Fibroblast of lung (primary cell): ENCODE results near the gene KRTAP19-5. TPM values are rescaled to one million over a fixed set of nuclear protein-coding genes. Genes with fewer than 3 reads are reported as not detected.

Experiments
- DNase-seq, 2 donors: peaks; one replicate each; pipeline versions ENCODE4 v3.0.0 to v3.0.0-alpha.2; 2010; ENCODE audit warnings: low read depth in 2 of 2
- H2AFZ ChIP-seq: 2 replicates; pipeline ENCODE4 v1.5.1; 2012; ENCODE audit warnings: low read length, control low read depth, inconsistent platforms
- H3K27ac ChIP-seq: 2 replicates; pipeline ENCODE4 v1.5.1; 2011; ENCODE audit warnings: low read length, control low read depth; ENCODE audit not compliant: insufficient read depth
- H3K27me3 ChIP-seq: 2 replicates; pipeline ENCODE4 v1.5.1; 2011; ENCODE audit warnings: mild to moderate bottlenecking, low read length; ENCODE audit not compliant: control insufficient read depth, insufficient read depth
- H3K36me3 ChIP-seq: 2 replicates; pipeline ENCODE4 v1.5.1; 2011; ENCODE audit warnings: low read length; ENCODE audit not compliant: control insufficient read depth, insufficient read depth
- H3K4me1 ChIP-seq: 2 replicates; pipeline ENCODE4 v1.5.1; 2011; ENCODE audit warnings: low read length; ENCODE audit not compliant: control insufficient read depth, insufficient read depth; ENCODE audit errors: extremely low read depth
- H3K4me2 ChIP-seq: 2 replicates; pipeline ENCODE4 v1.5.1; 2011; ENCODE audit warnings: low read length, control low read depth; ENCODE audit not compliant: insufficient read depth; ENCODE audit errors: extremely low read depth
- H3K4me3 ChIP-seq, 4 experiments: fragments of 200-600 bp in 1 of 4; sonication (generic) in 1 of 4; replicated peaks in 1 of 4; 2 replicates each; pipeline ENCODE4 v1.5.1; 2011 to 2016; ENCODE audit warnings: low read length in 4 of 4, low read depth in 3 of 4, mild to moderate bottlenecking in 3 of 4, control low read depth in 2 of 4, inconsistent platforms in 1 of 4, mixed read lengths in 1 of 4; ENCODE audit not compliant: insufficient read depth in 1 of 4; ENCODE audit errors: control extremely low read depth in 1 of 4
- H3K79me2 ChIP-seq: 2 replicates; pipeline ENCODE4 v1.5.1; 2012; ENCODE audit warnings: mild to moderate bottlenecking, low read length, inconsistent platforms; ENCODE audit not compliant: control insufficient read depth, insufficient read depth
- H3K9ac ChIP-seq: 2 replicates; pipeline ENCODE4 v1.5.1; 2011; ENCODE audit warnings: mild to moderate bottlenecking, low read length, control low read depth; ENCODE audit not compliant: insufficient read depth
- H3K9me3 ChIP-seq: 2 replicates; pipeline ENCODE4 v1.5.1; 2012; ENCODE audit warnings: low read depth, low read length; ENCODE audit not compliant: control insufficient read depth, insufficient read depth
- H4K20me1 ChIP-seq: 2 replicates; pipeline ENCODE4 v1.5.1; 2011; ENCODE audit warnings: low read length; ENCODE audit not compliant: control insufficient read depth, insufficient read depth; ENCODE audit errors: extremely low read depth
- EZH2 ChIP-seq: IDR thresholded peaks from 2 replicates; pipeline ENCODE4 v1.5.1; 2012; ENCODE audit warnings: low read length, control low read depth, mild to moderate bottlenecking; ENCODE audit errors: missing control alignments
- polyA plus RNA-seq, 2 donors: library from polyadenylated mRNA; depleted of rRNA in 1 of 2; stranded (reverse) in 1 of 2; unstranded in 1 of 2; fragments of >200 nt; gene quantifications; 2 replicates each; pipeline ENCODE4 v1.2.1, GENCODE V29; 2011 to 2012; ENCODE audit warnings: missing spikeins in 1 of 2
- total RNA-seq: library from RNA; depleted of rRNA; stranded (reverse); fragments of >200 nt; gene quantifications from 2 replicates; pipeline ENCODE4 v1.2.1, GENCODE V29; 2014
- TF ChIP-seq, protein P1 (sequence below), 2 donors: IDR thresholded peaks in 1 of 2; conservative IDR thresholded peaks in 1 of 2; 1 replicate in 1 of 2; 2 replicates in 1 of 2; pipeline ENCODE4 v1.5.1; 2011 to 2012; ENCODE audit warnings: low read length in 2 of 2, control low read depth in 1 of 2, inconsistent platforms in 1 of 2, low read depth in 1 of 2, mild to moderate bottlenecking in 1 of 2

The KRTAP19-5 gene
- total and polyA plus RNA-seq, 2 donors (not counting 1 experiment from before 2014, with no cell fraction given) = not detected

GRCh38 chr21:30478004-30478403 is 23.9 kb downstream of the KRTAP19-5 start:
- H3K79me2 ChIP-seq = no peaks in the 10 kb centered on the region
- H4K20me1 ChIP-seq = no peaks in the 10 kb centered on the region
- no peak for DNase-seq
- no peak for TF ChIP-seq EZH2
- TF ChIP-seq, protein P1, sequence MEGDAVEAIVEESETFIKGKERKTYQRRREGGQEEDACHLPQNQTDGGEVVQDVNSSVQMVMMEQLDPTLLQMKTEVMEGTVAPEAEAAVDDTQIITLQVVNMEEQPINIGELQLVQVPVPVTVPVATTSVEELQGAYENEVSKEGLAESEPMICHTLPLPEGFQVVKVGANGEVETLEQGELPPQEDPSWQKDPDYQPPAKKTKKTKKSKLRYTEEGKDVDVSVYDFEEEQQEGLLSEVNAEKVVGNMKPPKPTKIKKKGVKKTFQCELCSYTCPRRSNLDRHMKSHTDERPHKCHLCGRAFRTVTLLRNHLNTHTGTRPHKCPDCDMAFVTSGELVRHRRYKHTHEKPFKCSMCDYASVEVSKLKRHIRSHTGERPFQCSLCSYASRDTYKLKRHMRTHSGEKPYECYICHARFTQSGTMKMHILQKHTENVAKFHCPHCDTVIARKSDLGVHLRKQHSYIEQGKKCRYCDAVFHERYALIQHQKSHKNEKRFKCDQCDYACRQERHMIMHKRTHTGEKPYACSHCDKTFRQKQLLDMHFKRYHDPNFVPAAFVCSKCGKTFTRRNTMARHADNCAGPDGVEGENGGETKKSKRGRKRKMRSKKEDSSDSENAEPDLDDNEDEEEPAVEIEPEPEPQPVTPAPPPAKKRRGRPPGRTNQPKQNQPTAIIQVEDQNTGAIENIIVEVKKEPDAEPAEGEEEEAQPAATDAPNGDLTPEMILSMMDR (conservative IDR thresholded peaks at IDR 0.05 in 1 of 2, IDR thresholded peaks at IDR 0.05 in 1 of 2; ENCODE audit: low read depth in 1 of 2, low read length in 2 of 2) = no peak
- H3K27ac ChIP-seq = no peak overlapping the region
- no peak overlapping the region for H3K9ac ChIP-seq
- H3K4me3 ChIP-seq = no peak overlapping the region
- no peak overlapping the region for H2AFZ ChIP-seq
- H3K36me3 ChIP-seq = no peaks in the 10 kb centered on the region
- no peaks in the 10 kb centered on the region for H3K9me3 ChIP-seq
- H3K4me2 ChIP-seq = no peak overlapping the region
- H3K27me3 ChIP-seq = no peaks in the 10 kb centered on the region
- no peaks in the 10 kb centered on the region for H3K4me1 ChIP-seq

GRCh38 chr21:30468900-30469714 is 32.8 kb downstream of the KRTAP19-5 start:
- Histone ChIP-seq H3K4me1 (no peaks in the 10 kb centered on the region), H3K9ac (no peak overlapping the region), H3K4me2 (no peak overlapping the region), H3K27ac (no peak overlapping the region), H3K9me3 (no peaks in the 10 kb centered on the region), H3K4me3 (no peak overlapping the region), H3K79me2 (no peaks in the 10 kb centered on the region), H3K27me3 (no peaks in the 10 kb centered on the region), H3K36me3 (no peaks in the 10 kb centered on the region), H4K20me1 (no peaks in the 10 kb centered on the region), H2AFZ (no peak overlapping the region)
- TF ChIP-seq, protein P1 (conservative IDR thresholded peaks at IDR 0.05 in 1 of 2, IDR thresholded peaks at IDR 0.05 in 1 of 2; ENCODE audit: low read depth in 1 of 2, low read length in 2 of 2) = no peak
- no peak for TF ChIP-seq EZH2
- no peak for DNase-seq

- H3K36me3 ChIP-seq = no peaks in the 10 kb centered on the region
- H4K20me1 ChIP-seq = no peaks in the 10 kb centered on the region
- no peak overlapping the region for H2AFZ ChIP-seq
- no peak overlapping the region for H3K4me2 ChIP-seq
- no peaks in the 10 kb centered on the region for H3K4me1 ChIP-seq
- no peak overlapping the region for H3K27ac ChIP-seq
- H3K9me3 ChIP-seq = no peaks in the 10 kb centered on the region
- H3K27me3 ChIP-seq = no peaks in the 10 kb centered on the region
- no peak overlapping the region for H3K9ac ChIP-seq
- no peak overlapping the region for H3K4me3 ChIP-seq
- no peaks in the 10 kb centered on the region for H3K79me2 ChIP-seq
- no peak for DNase-seq
- TF ChIP-seq EZH2 = no peak
- TF ChIP-seq, protein P1 (conservative IDR thresholded peaks at IDR 0.05 in 1 of 2, IDR thresholded peaks at IDR 0.05 in 1 of 2; ENCODE audit: low read depth in 1 of 2, low read length in 2 of 2) = no peak
These were observed 38.2 kb downstream of the KRTAP19-5 start for GRCh38 chr21:30463713-30464112.

Other genes with a start within 250 kb of the KRTAP19-5 start
- not detected in 2 replicates for gene KRTAP24-1, start 219.2 kb downstream of the KRTAP19-5 start, total RNA-seq
- not detected in 2 replicates for gene KRTAP24-1, start 219.2 kb downstream of the KRTAP19-5 start, polyA plus RNA-seq
- not detected in 2 replicates for gene KRTAP25-1, start 212.6 kb downstream of the KRTAP19-5 start, total RNA-seq
- not detected in 2 replicates for gene KRTAP25-1, start 212.6 kb downstream of the KRTAP19-5 start, polyA plus RNA-seq
- not detected in 2 replicates for gene KRTAP26-1, start 181.8 kb downstream of the KRTAP19-5 start, total RNA-seq
- gene KRTAP26-1, start 181.8 kb downstream of the KRTAP19-5 start, polyA plus RNA-seq = not detected in 2 replicates
- gene KRTAP27-1, start 164.4 kb downstream of the KRTAP19-5 start, total RNA-seq = not detected in 2 replicates
- gene KRTAP27-1, start 164.4 kb downstream of the KRTAP19-5 start, polyA plus RNA-seq = not detected in 2 replicates
- not detected in 2 replicates for gene KRTAP23-1, start 153.5 kb downstream of the KRTAP19-5 start, total RNA-seq
- gene KRTAP23-1, start 153.5 kb downstream of the KRTAP19-5 start, polyA plus RNA-seq = not detected in 2 replicates
- gene KRTAP13-2, start 129.9 kb downstream of the KRTAP19-5 start, total RNA-seq = not detected in 2 replicates
- not detected in 2 replicates for gene KRTAP13-2, start 129.9 kb downstream of the KRTAP19-5 start, polyA plus RNA-seq
- gene KRTAP13-1, start 106.1 kb downstream of the KRTAP19-5 start, total RNA-seq = not detected in 2 replicates
- not detected in 2 replicates for gene KRTAP13-1, start 106.1 kb downstream of the KRTAP19-5 start, polyA plus RNA-seq
- not detected in 2 replicates for gene KRTAP13-3, start 76.2 kb downstream of the KRTAP19-5 start, total RNA-seq
- not detected in 2 replicates for gene KRTAP13-3, start 76.2 kb downstream of the KRTAP19-5 start, polyA plus RNA-seq
- gene KRTAP13-4, start 71.9 kb downstream of the KRTAP19-5 start, total RNA-seq = not detected in 2 replicates
- gene KRTAP13-4, start 71.9 kb downstream of the KRTAP19-5 start, polyA plus RNA-seq = not detected in 2 replicates
- gene KRTAP15-1, start 61.9 kb downstream of the KRTAP19-5 start, total RNA-seq = not detected in 2 replicates
- gene KRTAP15-1, start 61.9 kb downstream of the KRTAP19-5 start, polyA plus RNA-seq = not detected in 2 replicates
- not detected in 2 replicates for gene KRTAP19-1, start 21.8 kb downstream of the KRTAP19-5 start, total RNA-seq
- not detected in 2 replicates for gene KRTAP19-1, start 21.8 kb downstream of the KRTAP19-5 start, polyA plus RNA-seq
- gene KRTAP19-2, start 14.7 kb downstream of the KRTAP19-5 start, total RNA-seq = not detected in 2 replicates
- gene KRTAP19-2, start 14.7 kb downstream of the KRTAP19-5 start, polyA plus RNA-seq = not detected in 2 replicates
- not detected in 2 replicates for gene KRTAP19-3, start 10.1 kb downstream of the KRTAP19-5 start, total RNA-seq
- gene KRTAP19-3, start 10.1 kb downstream of the KRTAP19-5 start, polyA plus RNA-seq = not detected in 2 replicates
- not detected in 2 replicates for gene KRTAP19-4, start 5.0 kb downstream of the KRTAP19-5 start, total RNA-seq
- gene KRTAP19-4, start 5.0 kb downstream of the KRTAP19-5 start, polyA plus RNA-seq = not detected in 2 replicates
- not detected in 2 replicates for gene KRTAP19-6, start 39.7 kb upstream of the KRTAP19-5 start, total RNA-seq
- gene KRTAP19-6, start 39.7 kb upstream of the KRTAP19-5 start, polyA plus RNA-seq = not detected in 2 replicates
- gene KRTAP19-7, start 59.2 kb upstream of the KRTAP19-5 start, total RNA-seq = not detected in 2 replicates
- gene KRTAP19-7, start 59.2 kb upstream of the KRTAP19-5 start, polyA plus RNA-seq = not detected in 2 replicates
- gene KRTAP22-2, start 88.3 kb upstream of the KRTAP19-5 start, total RNA-seq = not detected in 2 replicates
- not detected in 2 replicates for gene KRTAP22-2, start 88.3 kb upstream of the KRTAP19-5 start, polyA plus RNA-seq
- not detected in 2 replicates for gene KRTAP6-3, start 90.3 kb upstream of the KRTAP19-5 start, total RNA-seq
- not detected in 2 replicates for gene KRTAP6-3, start 90.3 kb upstream of the KRTAP19-5 start, polyA plus RNA-seq
- not detected in 2 replicates for gene KRTAP6-2, start 96.8 kb upstream of the KRTAP19-5 start, total RNA-seq
- gene KRTAP6-2, start 96.8 kb upstream of the KRTAP19-5 start, polyA plus RNA-seq = not detected in 2 replicates
- gene KRTAP22-1, start 98.9 kb upstream of the KRTAP19-5 start, total RNA-seq = not detected in 2 replicates
- gene KRTAP22-1, start 98.9 kb upstream of the KRTAP19-5 start, polyA plus RNA-seq = not detected in 2 replicates
- gene KRTAP6-1, start 111.8 kb upstream of the KRTAP19-5 start, total RNA-seq = not detected in 2 replicates
- gene KRTAP6-1, start 111.8 kb upstream of the KRTAP19-5 start, polyA plus RNA-seq = not detected in 2 replicates
- gene KRTAP20-1, start 114.3 kb upstream of the KRTAP19-5 start, total RNA-seq = not detected in 2 replicates
- gene KRTAP20-1, start 114.3 kb upstream of the KRTAP19-5 start, polyA plus RNA-seq = not detected in 2 replicates
- gene KRTAP20-4, start 118.5 kb upstream of the KRTAP19-5 start, total RNA-seq = not detected in 2 replicates
- not detected in 2 replicates for gene KRTAP20-4, start 118.5 kb upstream of the KRTAP19-5 start, polyA plus RNA-seq
- gene KRTAP20-2, start 133.1 kb upstream of the KRTAP19-5 start, total RNA-seq = not detected in 2 replicates
- not detected in 2 replicates for gene KRTAP20-2, start 133.1 kb upstream of the KRTAP19-5 start, polyA plus RNA-seq
- gene KRTAP20-3, start 140.7 kb upstream of the KRTAP19-5 start, total RNA-seq = not detected in 2 replicates
- gene KRTAP20-3, start 140.7 kb upstream of the KRTAP19-5 start, polyA plus RNA-seq = not detected in 2 replicates
- not detected in 2 replicates for gene KRTAP21-3, start 216.6 kb upstream of the KRTAP19-5 start, total RNA-seq
- not detected in 2 replicates for gene KRTAP21-3, start 216.6 kb upstream of the KRTAP19-5 start, polyA plus RNA-seq
- gene KRTAP21-2, start 245.1 kb upstream of the KRTAP19-5 start, total RNA-seq = not detected in 2 replicates
- gene KRTAP21-2, start 245.1 kb upstream of the KRTAP19-5 start, polyA plus RNA-seq = not detected in 2 replicates